GM18499 (cell line): ENCODE measurements around the gene NUCB1.

ENCODE experiments used
- ATAC-seq: cut with Tn5 transposase; IDR thresholded peaks from one replicate; pipeline ENCODE4 v1.9.1; 2021; ENCODE audit warnings: moderate number of reproducible peaks; ENCODE audit not compliant: insufficient read depth, unreplicated experiment

NUCB1 gene

GRCh38 chr19:48958006-48958405 lies 57.9 kb downstream of the NUCB1 start:
- no peak for ATAC-seq

GRCh38 chr19:48959341-48960239 lies 59.5 kb downstream of the NUCB1 start:
- no peak for ATAC-seq

GRCh38 chr19:48961051-48961649 lies 61.0 kb downstream of the NUCB1 start:
- ATAC-seq: no peak

GRCh38 chr19:48961673-48962028 lies 61.5 kb downstream of the NUCB1 start:
- no peak for ATAC-seq

GRCh38 chr19:48962029-48962848 lies 62.1 kb downstream of the NUCB1 start:
- ATAC-seq: no peak

GRCh38 chr19:48962849-48963165 lies 62.7 kb downstream of the NUCB1 start:
- ATAC-seq: no peak

- no peak for ATAC-seq
Observed at GRCh38 chr19:48963371-48964204, 63.5 kb downstream of the NUCB1 start.

GRCh38 chr19:48964205-48965039 lies 64.3 kb downstream of the NUCB1 start:
- ATAC-seq: no peak

GRCh38 chr19:48965040-48965805 lies 65.1 kb downstream of the NUCB1 start, which contains the start of gene FTL:
Gene FTL, plus strand, starts transcription at chr19:48965309. Its CDS starts 199 bp downstream, at chr19:48965508.
- ATAC-seq: peak; percentile 29

GRCh38 chr19:48965806-48966540 lies 65.9 kb downstream of the NUCB1 start:
- peak; percentile 5 for ATAC-seq

GRCh38 chr19:48966541-48967345 lies 66.6 kb downstream of the NUCB1 start:
- ATAC-seq: no peak

- ATAC-seq: no peak
Observed at GRCh38 chr19:48967346-48968178, 67.5 kb downstream of the NUCB1 start.

GRCh38 chr19:48968179-48968661 lies 68.1 kb downstream of the NUCB1 start:
- ATAC-seq: no peak

- ATAC-seq: no peak
Observed at GRCh38 chr19:48968813-48969218, 68.7 kb downstream of the NUCB1 start.

GRCh38 chr19:48969276-48970138 lies 69.4 kb downstream of the NUCB1 start:
- ATAC-seq: no peak
